Endothelial cell of umbilical vein (primary cell): ENCODE data around the gene TUBB8B. TPM values are rescaled to one million over a fixed set of nuclear protein-coding genes. Genes with fewer than 3 reads are reported as not detected.
"Not testable (repeated sequence)": the region's sequence is repeated elsewhere in the genome, so short reads cannot be mapped to it uniquely, and the experiment has no call there.

Source experiments
- BruUV-seq: library from RNA; stranded (reverse); fragments of 400-500 nt; replicated peaks from 2 replicates; lab custom pipeline; 2021; lab: Mats Ljungman, UMichigan
- CTCF ChIA-PET: fragments of 300-600, 350-600 bp; sonication (Branson Sonifier 250); formaldehyde crosslinking; loops from one replicate; lab custom pipeline; 2021; ENCODE audit warnings: antibody characterized with exemption, inconsistent platforms; lab: Charles Lee
- POLR2A ChIA-PET: fragments of 300-600, 350-600 bp; sonication (Branson Sonifier 250); formaldehyde crosslinking; loops from one replicate; lab custom pipeline; 2021; ENCODE audit warnings: antibody characterized with exemption, inconsistent platforms; lab: Charles Lee
- DNase-seq: peaks from one replicate; pipeline ENCODE4 v3.0.0-alpha.2; 2011; ENCODE audit warnings: low read depth, low spot score
- FAIRE-seq: peaks from 2 replicates; lab custom pipeline; 2011; peaks lifted over from hg19 to GRCh38; lab: Jason Lieb, UNC
- H2AFZ ChIP-seq: 2 replicates; pipeline ENCODE4 v1.6.0; 2012; ENCODE audit warnings: low read depth, low read length, control low read depth, inconsistent platforms
- H3K27ac ChIP-seq: 2 replicates; pipeline ENCODE4 v1.5.1; 2011; ENCODE audit warnings: low read depth, mild to moderate bottlenecking, control low read depth, low read length, moderate library complexity; ENCODE audit not compliant: insufficient read depth
- H3K27me3 ChIP-seq, 2 experiments: 2 replicates each; pipeline versions ENCODE4 v1.6.0 to v1.6.1; 2011; ENCODE audit warnings: low read length in 2 of 2, mixed read lengths in 1 of 2; ENCODE audit not compliant: control insufficient read depth in 2 of 2, insufficient read depth in 2 of 2
- H3K36me3 ChIP-seq, 2 experiments: 2 replicates in 1 of 2; 3 replicates in 1 of 2; pipeline ENCODE4 v1.5.1; 2011; ENCODE audit warnings: low read length in 2 of 2, mild to moderate bottlenecking in 1 of 2, moderate library complexity in 1 of 2; ENCODE audit not compliant: control insufficient read depth in 2 of 2, insufficient read depth in 2 of 2; ENCODE audit errors: extremely low read depth in 1 of 2
- H3K4me1 ChIP-seq: 3 replicates; pipeline ENCODE4 v1.5.1; 2011; ENCODE audit warnings: mild to moderate bottlenecking, low read length; ENCODE audit not compliant: control insufficient read depth, insufficient read depth; ENCODE audit errors: extremely low read depth
- H3K4me2 ChIP-seq: 2 replicates; pipeline ENCODE4 v1.6.1; 2011; ENCODE audit warnings: low read length, control low read depth, mixed read lengths; ENCODE audit not compliant: insufficient read depth
- H3K4me3 ChIP-seq, 3 experiments: fragments of 200-600 bp in 1 of 3; sonication (generic), shearing (Covaris generic) in 1 of 3; replicated peaks in 1 of 3; 2 replicates each; pipeline ENCODE4 v1.5.1; 2011 to 2016; ENCODE audit warnings: control low read depth in 3 of 3, low read length in 3 of 3, mild to moderate bottlenecking in 2 of 3, inconsistent platforms in 1 of 3, low read depth in 1 of 3, moderate library complexity in 1 of 3; ENCODE audit not compliant: insufficient read depth in 1 of 3
- H3K79me2 ChIP-seq: 2 replicates; pipeline ENCODE4 v1.6.0; 2012; ENCODE audit warnings: low read length, inconsistent platforms; ENCODE audit not compliant: control insufficient read depth, insufficient read depth
- H3K9ac ChIP-seq: replicated peaks from 2 replicates; pipeline ENCODE3; 2011; ENCODE audit warnings: low read length, control low read depth; ENCODE audit not compliant: insufficient read depth; ENCODE audit errors: extremely low read depth
- H3K9me1 ChIP-seq: replicated peaks from 3 replicates; pipeline ENCODE4 v1.6.0; 2011; ENCODE audit warnings: mild to moderate bottlenecking, low read length; ENCODE audit not compliant: control insufficient read depth, insufficient read depth; ENCODE audit errors: extremely low read depth
- H3K9me3 ChIP-seq: replicated peaks from 2 replicates; pipeline ENCODE4 v1.5.1; 2012; ENCODE audit warnings: low read length, inconsistent platforms; ENCODE audit not compliant: control insufficient read depth, insufficient read depth
- H4K20me1 ChIP-seq: replicated peaks from 2 replicates; pipeline ENCODE3; 2011; ENCODE audit warnings: mild to moderate bottlenecking, low read length; ENCODE audit not compliant: control insufficient read depth, insufficient read depth; ENCODE audit errors: extremely low read depth
- dilution Hi-C: fragments of 300-500 bp; cut with MboI; formaldehyde crosslinking; loops from one replicate; pipeline ENCODE4 v1.15.0; 2019; ENCODE audit warnings: low sequenced_read_pairs; ENCODE audit not compliant: extremely low pct_ligation_motif_present
- intact Hi-C: fragments of 100-400 bp; cut with micrococcal nuclease; formaldehyde crosslinking; loops from one replicate; pipeline ENCODE4 v1.10.0; 2022
- polyA plus RNA-seq, 4 experiments: library from polyadenylated mRNA; depleted of rRNA in 3 of 4; stranded (reverse) in 3 of 4; unstranded in 1 of 4; fragments of >200 nt; gene quantifications; 2 replicates each; pipeline versions ENCODE4 v1.2.1 to v1.2.3, GENCODE V29; 2011 to 2012; ENCODE audit warnings: missing spikeins in 1 of 4
- total RNA-seq: library from RNA; stranded (reverse); gene quantifications from 2 replicates; pipeline ENCODE4 v1.2.3, GENCODE V29; 2021

The TUBB8B gene
- total and polyA plus RNA-seq, 2 donors (not counting 3 experiments of a cell fraction or from before 2014, with no cell fraction given) = 0.23 to 1.1 TPM

DNA sequence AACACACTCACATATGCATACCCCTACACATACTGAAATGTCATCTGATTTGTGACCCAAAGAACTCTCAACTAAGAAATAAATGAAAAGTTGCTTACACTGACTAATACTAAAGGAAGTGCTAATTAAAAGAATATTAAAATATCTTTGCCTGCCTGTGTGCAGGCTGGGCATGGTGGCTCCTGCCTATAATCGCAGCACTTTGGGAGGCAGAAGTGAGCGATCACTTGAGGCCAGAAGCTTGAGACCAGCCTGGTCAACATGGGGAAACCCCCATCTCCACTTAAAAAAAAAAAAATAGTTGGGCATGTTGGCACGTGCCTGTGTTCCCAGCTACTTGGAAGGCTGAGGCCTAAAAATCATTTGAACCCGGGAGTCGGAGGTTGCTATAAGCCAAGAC lies 14.9 kb upstream of the TUBB8B start:
- H3K4me3 ChIP-seq, H3K4me1 ChIP-seq, CTCF ChIA-PET, H4K20me1 ChIP-seq, H3K4me2 ChIP-seq, H3K9me3 ChIP-seq, H3K27ac ChIP-seq, H3K9ac ChIP-seq, H3K36me3 ChIP-seq, H3K9me1 ChIP-seq, FAIRE-seq, H3K27me3 ChIP-seq, POLR2A ChIA-PET, dilution Hi-C loops, BruUV-seq, DNase-seq, H3K79me2 ChIP-seq, intact Hi-C loops, H2AFZ ChIP-seq: not testable (repeated sequence)

DNA sequence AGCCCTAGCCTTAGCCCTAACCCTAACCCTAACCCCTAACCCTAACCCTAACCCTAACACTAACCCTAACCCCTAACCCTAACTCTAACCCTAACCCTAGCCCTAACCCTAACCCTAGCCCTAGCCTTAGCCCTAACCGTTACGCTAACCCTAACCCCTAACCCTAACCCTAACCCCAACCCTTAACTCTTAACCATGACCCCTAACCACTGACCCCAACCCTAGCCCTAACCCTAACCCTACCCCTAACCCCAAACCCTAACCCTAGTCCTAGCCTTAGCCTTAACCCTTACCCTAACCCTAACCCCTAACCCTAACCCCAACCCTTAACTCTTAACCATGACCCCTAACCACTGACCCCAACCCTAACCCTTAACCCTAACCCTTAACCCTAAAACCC lies 14.2 kb upstream of the TUBB8B start:
- H3K4me3 ChIP-seq, H3K9ac ChIP-seq, H2AFZ ChIP-seq, H3K4me1 ChIP-seq, H4K20me1 ChIP-seq, H3K27ac ChIP-seq, CTCF ChIA-PET, H3K4me2 ChIP-seq, intact Hi-C loops, DNase-seq, H3K9me1 ChIP-seq, H3K27me3 ChIP-seq, BruUV-seq, POLR2A ChIA-PET, H3K36me3 ChIP-seq, H3K9me3 ChIP-seq, H3K79me2 ChIP-seq, dilution Hi-C loops: not testable (repeated sequence)
- peak; percentile 31 for FAIRE-seq

DNA sequence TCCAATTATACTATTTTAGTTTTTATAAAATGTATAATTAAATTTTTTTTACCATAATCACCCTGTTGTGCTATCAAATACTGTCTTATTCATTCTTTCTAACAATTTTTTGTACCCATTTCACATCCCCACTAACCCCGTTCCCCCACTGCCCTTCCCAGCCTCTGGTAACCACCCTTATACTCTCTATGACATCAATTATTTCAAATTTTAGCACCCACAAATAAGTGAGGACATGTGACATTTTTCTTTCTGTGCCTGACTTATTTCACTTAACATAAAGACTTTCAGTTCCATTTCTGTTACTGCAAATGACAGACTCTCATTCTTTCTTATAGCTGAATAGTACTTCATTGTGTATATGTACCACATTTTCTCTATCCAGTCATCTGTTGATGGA lies 5.0 kb upstream of the TUBB8B start:
- DNase-seq, H3K9me3 ChIP-seq, FAIRE-seq, H3K36me3 ChIP-seq, H3K4me3 ChIP-seq, H3K79me2 ChIP-seq, CTCF ChIA-PET, H3K4me2 ChIP-seq, H3K9ac ChIP-seq, H3K4me1 ChIP-seq, H3K9me1 ChIP-seq, BruUV-seq, dilution Hi-C loops, intact Hi-C loops, H3K27me3 ChIP-seq, H3K27ac ChIP-seq, H4K20me1 ChIP-seq, POLR2A ChIA-PET, H2AFZ ChIP-seq: not testable (repeated sequence)

DNA sequence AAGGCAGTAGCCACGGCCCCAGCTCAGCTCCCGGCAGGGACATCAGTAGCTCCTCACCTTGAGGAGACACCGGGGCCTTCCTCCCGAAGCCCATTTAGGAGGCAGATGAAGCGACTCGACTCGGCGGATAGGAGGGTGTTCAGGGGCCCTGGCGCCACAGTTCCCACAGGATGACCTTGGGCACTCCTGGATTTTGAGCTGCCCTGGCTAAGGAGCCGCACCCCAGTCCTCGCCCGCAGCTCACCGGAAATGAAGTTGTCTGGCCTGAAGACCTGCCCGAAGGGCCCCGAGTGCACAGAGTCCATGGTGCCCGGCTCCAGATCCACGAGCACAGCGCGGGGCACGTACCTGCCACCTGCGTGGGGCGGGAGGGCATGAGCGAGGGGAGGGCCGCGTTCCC lies 719 bp downstream of the TUBB8B start:
- dilution Hi-C loops, BruUV-seq, intact Hi-C loops: not testable (repeated sequence)

More for the DNA sequence above, 719 bp downstream of the TUBB8B start:
- POLR2A ChIA-PET, H3K79me2 ChIP-seq, H3K27me3 ChIP-seq, H3K4me2 ChIP-seq, H3K9me3 ChIP-seq, DNase-seq, H3K27ac ChIP-seq, H4K20me1 ChIP-seq, H2AFZ ChIP-seq, H3K4me3 ChIP-seq, FAIRE-seq, H3K9ac ChIP-seq, H3K9me1 ChIP-seq, H3K4me1 ChIP-seq, H3K36me3 ChIP-seq, CTCF ChIA-PET: not testable (repeated sequence)
